Measurements from ENCODE around the gene HS6ST3.
A peak's percentile ranks its signal among the peaks of the same experiment; 100 is the strongest.

- TF ChIP-seq SP1 (IDR thresholded peaks at IDR 0.05) (no peak), ARNT (IDR thresholded peaks at IDR 0.05) (no peak), PKNOX1 (IDR thresholded peaks at IDR 0.05) (no peak), LEF1 (IDR thresholded peaks at IDR 0.05; ENCODE audit: borderline replicate concordance) (peak; percentile 45; the same call in 1 of the 2 replicates)
Observed at GRCh38 chr13:96091164-96092117, 1.5 kb downstream of the HS6ST3 start.

Measured in HEK293T (cell line).